ENCODE data around the gene KLHL20.
"Not testable (repeated sequence)": the region's sequence is repeated elsewhere in the genome, so short reads cannot be mapped to it uniquely, and the experiment has no call there.

KLHL20 gene

GRCh38 chr1:173758110-173758509 lies 43.3 kb downstream of the KLHL20 start:
- no peak for TF ChIP-seq CTCF (IDR thresholded peaks at IDR 0.05; ENCODE audit: borderline replicate concordance, insufficient read depth, low read depth, low read length)
- H3K4me3 ChIP-seq (ENCODE audit: low read depth, low read length) = no peak overlapping the region

- no peak for TF ChIP-seq CTCF (IDR thresholded peaks at IDR 0.05; ENCODE audit: borderline replicate concordance, insufficient read depth, low read depth, low read length)
- H3K4me3 ChIP-seq (ENCODE audit: low read depth, low read length) = no peak overlapping the region
Measured at GRCh38 chr1:173758980-173759379, 44.2 kb downstream of the KLHL20 start.

- H3K4me3 ChIP-seq (ENCODE audit: low read depth, low read length) = not testable (repeated sequence)
Measured at GRCh38 chr1:173764331-173764730, 49.5 kb downstream of the KLHL20 start.

- TF ChIP-seq CTCF (IDR thresholded peaks at IDR 0.05; ENCODE audit: borderline replicate concordance, insufficient read depth, low read depth, low read length) = no peak
- H3K4me3 ChIP-seq (ENCODE audit: low read depth, low read length) = no peak overlapping the region
Measured at GRCh38 chr1:173768206-173768605, 53.4 kb downstream of the KLHL20 start.

- TF ChIP-seq CTCF (IDR thresholded peaks at IDR 0.05; ENCODE audit: borderline replicate concordance, insufficient read depth, low read depth, low read length) = no peak
- no peak overlapping the region for H3K4me3 ChIP-seq (ENCODE audit: low read depth, low read length)
Measured at GRCh38 chr1:173768827-173769226, 54.0 kb downstream of the KLHL20 start.

- H3K4me3 ChIP-seq (ENCODE audit: low read depth, low read length) = not testable (repeated sequence)
Measured at GRCh38 chr1:173770330-173770729, 55.5 kb downstream of the KLHL20 start.

GRCh38 chr1:173771560-173771959 lies 56.8 kb downstream of the KLHL20 start:
- no peak overlapping the region for H3K4me3 ChIP-seq (ENCODE audit: low read depth, low read length)

GRCh38 chr1:173775578-173776226 lies 60.9 kb downstream of the KLHL20 start:
- TF ChIP-seq CTCF (IDR thresholded peaks at IDR 0.05; ENCODE audit: borderline replicate concordance, insufficient read depth, low read depth, low read length) = no peak
- H3K4me3 ChIP-seq (ENCODE audit: low read depth, low read length) = no peak overlapping the region

More at GRCh38 chr1:173771560-173771959, 56.8 kb downstream of the KLHL20 start:
- no peak for TF ChIP-seq CTCF (IDR thresholded peaks at IDR 0.05; ENCODE audit: borderline replicate concordance, insufficient read depth, low read depth, low read length)
